NB4 (cell line): ENCODE data around the gene PAM.

Experiments used
- CTCF ChIP-seq: IDR thresholded peaks from one replicate; pipeline ENCODE4 v1.5.1; 2012; ENCODE audit warnings: low read depth, low read length
- POLR2A ChIP-seq: IDR thresholded peaks from 2 replicates; pipeline ENCODE4 v1.6.1; 2011; ENCODE audit warnings: mild to moderate bottlenecking; ENCODE audit not compliant: insufficient read length; ENCODE audit errors: extremely low read depth

DNA sequence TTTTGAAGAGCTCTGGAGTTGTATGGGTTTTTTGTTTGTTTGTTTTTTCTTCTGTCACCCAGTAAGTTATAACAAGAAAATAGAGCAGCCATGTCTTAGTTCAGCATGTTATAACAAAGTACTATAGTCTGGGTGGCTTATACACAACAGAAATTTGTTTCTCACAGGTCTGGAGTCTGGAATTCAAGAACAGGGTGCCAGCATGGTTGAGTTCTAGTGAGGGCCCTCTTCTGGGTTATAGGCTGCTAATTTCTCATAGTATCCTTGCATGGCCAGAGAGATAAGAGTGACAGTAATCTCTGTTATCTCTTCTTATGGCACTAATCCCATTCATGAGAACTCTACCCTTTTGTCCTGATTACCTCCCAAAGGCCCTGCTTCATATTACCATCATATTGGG is 250.2 kb downstream of the PAM start:
- no peak for TF ChIP-seq CTCF
- no peak for TF ChIP-seq POLR2A
